Upper lobe of left lung (tissue), 4 donors: Measurements from ENCODE around the gene LRRC39.

Experiments
- CTCF ChIP-seq, 6 experiments: fragments of 450-650 bp in 4 of 6; fragments of 200-600 bp in 2 of 6; sonication (generic) in 2 of 6; IDR thresholded peaks; one replicate each; pipeline ENCODE4 v1.5.1; 2016 to 2019; ENCODE audit warnings: antibody characterized with exemption in 6 of 6
- EP300 ChIP-seq, 4 donors: sonication (generic); formaldehyde crosslinking; IDR thresholded peaks; one replicate each; pipeline ENCODE4 v1.5.1; 2017; ENCODE audit warnings: antibody characterized with exemption in 4 of 4, control low read depth in 2 of 4
- POLR2A ChIP-seq, 4 donors: fragments of 450-650 bp; IDR thresholded peaks; one replicate each; pipeline ENCODE4 v1.5.1; 2016 to 2017; ENCODE audit warnings: antibody characterized with exemption in 4 of 4, mild to moderate bottlenecking in 2 of 4
- POLR2AphosphoS5 ChIP-seq, 2 donors: sonication (generic); formaldehyde crosslinking; IDR thresholded peaks; one replicate each; pipeline ENCODE4 v1.5.1; 2017; ENCODE audit warnings: antibody characterized with exemption in 2 of 2

GRCh38 chr1:100145116-100145515 lies 32.9 kb downstream of the LRRC39 start:
- TF ChIP-seq CTCF (IDR thresholded peaks at IDR 0.05) (no peak), POLR2AphosphoS5 (IDR thresholded peaks at IDR 0.05) (no peak), EP300 (IDR thresholded peaks at IDR 0.05) (no peak), POLR2A (IDR thresholded peaks at IDR 0.05) (no peak)
